T-helper 1 cell (primary cell): ENCODE data around the gene RAP1B.

ENCODE experiments used
- DNase-seq, 5 donors: peaks; one replicate each; pipeline ENCODE4 v3.0.0-alpha.2; 2012 to 2020

The RAP1B gene

GRCh38 chr12:68612202-68612601 lies 1.5 kb downstream of the RAP1B start:
- peak in 1 of 5 donors; percentile 16 for DNase-seq

DNA sequence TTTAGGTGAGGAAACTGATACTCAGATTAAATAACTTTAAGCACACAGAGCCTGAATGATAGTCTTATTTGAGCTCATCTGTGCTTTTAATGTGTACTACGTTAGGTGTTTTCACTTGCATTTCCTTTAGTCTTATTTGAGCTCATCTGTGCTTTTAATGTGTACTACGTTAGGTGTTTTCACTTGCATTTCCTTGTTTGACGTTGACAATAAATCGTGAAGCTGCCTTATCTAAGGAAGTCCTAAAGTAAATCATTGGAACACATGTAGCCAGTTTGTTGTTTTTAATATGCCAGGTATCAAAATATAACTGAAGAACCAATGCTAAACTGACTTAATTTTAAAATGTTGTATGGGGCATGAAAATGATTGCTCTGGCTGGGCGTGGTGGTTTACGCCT lies 2.0 kb downstream of the RAP1B start:
- peak in 1 of 5 donors; percentile 35 for DNase-seq

DNA sequence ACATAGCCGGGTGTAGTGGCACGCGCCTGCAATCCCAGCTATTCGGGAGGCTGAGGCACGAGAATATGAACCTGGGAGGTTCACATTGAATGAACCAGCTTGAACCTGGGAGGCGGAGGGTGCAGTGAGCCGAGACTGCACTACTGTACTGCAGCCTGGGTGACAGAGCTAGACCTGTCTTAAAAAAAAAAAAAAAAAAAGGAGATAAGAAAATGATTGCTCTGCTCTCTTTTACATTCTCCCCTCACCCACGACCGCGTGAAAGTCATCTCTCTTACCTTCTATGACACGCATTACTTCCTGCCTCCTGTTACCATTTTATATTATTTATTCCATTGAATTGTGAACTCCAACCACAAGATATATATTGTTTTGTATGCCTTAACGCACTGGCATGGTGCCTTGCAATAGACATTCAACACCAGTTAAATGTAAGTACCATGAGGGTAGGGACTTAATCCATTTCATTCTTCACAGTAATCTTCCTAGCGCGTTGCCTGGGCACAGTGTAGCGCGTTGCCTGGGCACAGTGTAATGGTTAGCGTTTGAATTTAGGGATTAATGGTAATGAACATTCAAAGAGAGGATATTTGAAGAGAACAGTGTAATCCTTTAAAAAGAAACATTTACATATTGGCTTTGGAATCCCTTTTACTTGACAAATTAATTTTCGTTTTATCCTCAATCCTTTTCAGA lies 2.7 kb downstream of the RAP1B start:
- peak in 3 of 5 donors; percentile 27 to 51 (median 38) for DNase-seq

DNA sequence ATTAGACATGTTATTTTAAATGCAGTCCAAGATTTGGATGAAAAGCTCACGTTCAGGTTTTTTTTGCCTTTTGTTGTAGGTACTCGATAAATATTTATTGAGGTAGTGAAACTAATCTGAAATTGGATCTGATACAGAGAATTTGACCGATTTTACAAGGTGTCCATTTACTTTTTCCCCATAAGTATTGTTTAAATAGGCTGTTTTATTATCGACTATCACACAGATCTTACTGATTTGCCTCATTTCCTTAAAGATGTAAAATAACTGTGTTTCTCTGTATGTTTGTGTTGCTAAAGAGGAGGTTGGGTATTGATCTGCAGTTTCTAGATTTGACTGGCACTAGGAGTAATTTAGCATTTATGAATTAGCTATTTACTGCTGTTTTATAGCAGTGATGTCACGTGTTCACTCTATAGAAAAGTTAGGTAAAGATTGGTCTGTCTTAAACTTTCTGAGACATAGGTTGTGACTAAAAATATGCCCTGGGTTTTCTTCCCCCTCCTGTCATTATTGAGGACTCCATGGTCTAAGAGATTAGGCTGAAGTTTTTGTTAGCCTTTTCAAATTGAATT lies 3.5 kb downstream of the RAP1B start:
- DNase-seq, result peak in 1 of 5 donors; percentile 29

- DNase-seq, result no peak
Observed at GRCh38 chr12:68614769-68615168, 4.1 kb downstream of the RAP1B start.

GRCh38 chr12:68617160-68617926 lies 6.6 kb downstream of the RAP1B start:
- DNase-seq, result no peak

DNA sequence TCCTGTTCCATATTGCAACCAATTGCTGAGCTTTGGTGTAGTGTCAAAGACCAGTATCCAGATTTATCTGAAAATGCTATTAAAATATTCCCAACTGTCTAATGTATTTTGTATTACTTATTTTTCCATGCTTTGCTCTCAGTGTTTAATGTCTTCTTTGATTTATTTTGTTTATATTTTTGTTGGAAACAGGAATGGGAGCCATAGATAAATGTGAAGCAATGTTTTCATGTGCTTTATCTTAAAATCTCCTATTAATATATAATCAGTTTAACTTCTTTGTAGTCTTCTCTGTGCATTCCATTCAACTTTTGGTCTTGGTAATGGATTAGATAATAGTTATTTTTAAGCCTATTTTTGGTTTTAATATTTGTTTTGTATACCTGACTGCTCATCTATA lies 8.8 kb downstream of the RAP1B start:
- no peak for DNase-seq

DNA sequence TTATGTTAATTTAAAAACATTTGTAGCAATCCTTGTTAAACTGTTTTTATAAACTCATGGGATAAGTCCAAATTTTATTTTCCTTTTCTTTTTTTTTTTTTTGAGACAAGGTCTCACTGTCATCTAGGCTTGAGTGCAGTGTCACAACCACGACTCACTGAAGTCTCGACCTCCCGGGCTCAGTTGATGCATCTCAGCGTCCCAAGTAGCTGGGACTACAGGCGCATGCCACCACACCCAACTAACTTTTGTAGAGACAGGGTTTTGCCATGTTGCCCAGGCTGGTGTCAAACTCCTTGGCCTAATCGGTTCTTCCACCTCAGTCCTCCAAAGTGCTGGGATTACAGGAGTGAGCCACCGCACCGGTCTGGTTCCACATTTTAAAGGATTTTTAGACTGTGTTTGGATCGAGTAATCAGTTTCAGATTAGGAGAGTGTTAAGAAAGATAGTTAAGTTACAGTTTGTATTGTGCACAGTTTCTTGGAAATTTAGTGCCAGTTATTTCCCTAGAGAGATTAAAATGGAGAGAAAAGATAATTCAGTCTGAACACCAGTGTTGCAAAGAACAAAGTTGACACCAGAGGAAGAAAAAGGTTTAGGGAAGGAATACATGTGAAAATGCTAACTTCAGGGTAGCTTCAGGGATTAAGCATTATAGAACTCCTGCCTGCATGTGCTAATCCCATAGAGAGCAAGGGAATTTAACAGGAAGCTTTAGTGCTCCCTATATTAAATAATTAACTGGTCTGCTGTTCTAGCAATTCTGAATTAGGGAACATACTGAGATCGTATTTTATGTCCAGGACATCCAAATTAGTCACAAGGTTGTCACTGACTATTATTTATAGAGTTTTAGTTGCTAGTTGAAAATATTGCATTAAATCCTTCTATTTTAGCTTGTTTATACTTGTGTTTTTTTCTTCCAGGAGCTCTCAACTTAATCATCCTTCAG lies 10.1 kb downstream of the RAP1B start:
- no peak for DNase-seq

DNA sequence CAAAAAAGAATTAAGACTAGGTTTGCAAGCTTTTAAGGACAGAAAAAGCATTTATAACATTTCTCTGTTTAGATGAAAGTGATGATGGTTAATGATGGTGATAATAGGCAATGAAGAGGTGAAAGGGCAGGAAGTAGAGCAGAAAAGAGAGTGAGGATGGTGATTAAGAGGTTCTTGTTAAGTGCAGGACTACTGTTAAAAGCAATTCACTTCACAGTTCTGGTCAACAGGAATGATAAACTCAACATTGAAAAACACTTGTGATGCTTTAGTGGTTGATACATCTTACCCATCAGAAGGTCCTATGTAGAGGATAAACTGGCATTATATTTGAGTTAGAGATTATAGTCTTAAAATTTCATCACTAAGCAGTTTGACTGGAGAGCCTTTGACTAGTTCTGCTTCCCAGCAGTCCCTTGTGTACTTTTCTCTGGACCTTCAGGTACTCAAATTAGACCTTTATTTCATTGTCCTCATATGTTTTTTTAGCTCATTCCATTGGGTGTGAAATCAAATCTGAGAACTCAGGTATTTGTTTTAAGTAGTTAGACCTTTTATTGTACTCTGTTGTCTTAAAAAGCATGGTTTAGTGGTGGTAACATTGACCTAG lies 10.9 kb downstream of the RAP1B start:
- no peak for DNase-seq

- no peak for DNase-seq
Observed at GRCh38 chr12:68622250-68622649, 11.6 kb downstream of the RAP1B start.

DNA sequence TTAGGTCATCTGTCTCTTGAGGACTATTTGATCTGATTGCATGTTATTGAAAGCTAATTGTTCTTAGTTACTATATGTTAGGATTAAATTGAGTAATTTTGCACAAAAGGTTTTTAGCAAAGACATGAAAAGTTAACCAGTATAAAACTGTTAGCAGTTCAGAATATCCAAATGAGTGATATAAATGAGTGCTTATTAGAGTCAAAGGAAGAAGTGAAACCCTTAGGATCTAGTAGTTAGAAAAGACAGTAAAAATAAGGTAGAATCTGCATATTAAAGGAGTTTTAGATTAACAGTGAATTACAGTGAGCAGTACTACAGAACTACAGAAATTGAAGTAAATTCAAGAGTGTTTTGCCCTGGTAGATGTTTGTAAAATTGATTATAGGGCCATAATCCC lies 12.4 kb downstream of the RAP1B start:
- no peak for DNase-seq

- no peak for DNase-seq
Observed at GRCh38 chr12:68623984-68624383, 13.3 kb downstream of the RAP1B start.

DNA sequence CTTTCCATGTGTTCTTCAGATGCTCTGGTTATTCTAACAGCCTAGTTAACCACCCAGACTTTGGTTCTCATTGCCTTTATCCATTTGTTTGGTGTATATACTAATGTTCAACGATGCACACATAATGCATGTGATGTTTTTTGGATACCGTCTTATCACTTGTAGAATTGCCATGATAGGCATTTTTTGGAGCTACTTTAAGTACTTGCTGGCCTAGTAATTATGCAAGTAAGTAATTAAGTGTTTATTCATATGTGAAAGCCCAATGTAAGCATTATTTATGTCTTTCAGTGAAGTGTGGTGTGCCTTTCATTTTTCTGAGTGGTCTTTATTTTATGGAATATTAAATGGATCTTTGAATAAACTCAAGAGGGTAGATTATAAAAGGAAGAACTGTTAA lies 14.2 kb downstream of the RAP1B start:
- no peak for DNase-seq

GRCh38 chr12:68627673-68628319 lies 17.1 kb downstream of the RAP1B start:
- no peak for DNase-seq

GRCh38 chr12:68628698-68629097 lies 18.0 kb downstream of the RAP1B start:
- no peak for DNase-seq

DNA sequence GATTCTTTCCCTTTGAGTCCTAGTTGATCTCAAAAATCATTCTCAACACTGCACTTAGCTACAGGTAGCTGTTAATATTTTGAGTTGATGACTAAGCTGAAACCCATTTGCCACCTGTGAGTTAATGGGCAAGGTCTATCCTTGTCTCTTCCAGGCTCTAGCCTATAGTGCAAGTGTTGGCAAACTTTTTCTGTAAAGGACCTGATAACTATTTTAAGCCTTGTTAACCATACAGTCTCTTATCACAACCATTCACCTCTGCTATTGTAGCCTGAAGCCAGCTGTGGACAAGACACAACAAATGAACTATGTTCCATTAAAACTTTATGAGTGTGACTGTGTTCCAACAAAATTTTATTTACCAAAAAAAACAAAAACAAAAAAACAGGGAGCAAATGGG lies 19.4 kb downstream of the RAP1B start:
- no peak for DNase-seq

GRCh38 chr12:68630598-68630997 lies 19.9 kb downstream of the RAP1B start:
- no peak for DNase-seq

DNA sequence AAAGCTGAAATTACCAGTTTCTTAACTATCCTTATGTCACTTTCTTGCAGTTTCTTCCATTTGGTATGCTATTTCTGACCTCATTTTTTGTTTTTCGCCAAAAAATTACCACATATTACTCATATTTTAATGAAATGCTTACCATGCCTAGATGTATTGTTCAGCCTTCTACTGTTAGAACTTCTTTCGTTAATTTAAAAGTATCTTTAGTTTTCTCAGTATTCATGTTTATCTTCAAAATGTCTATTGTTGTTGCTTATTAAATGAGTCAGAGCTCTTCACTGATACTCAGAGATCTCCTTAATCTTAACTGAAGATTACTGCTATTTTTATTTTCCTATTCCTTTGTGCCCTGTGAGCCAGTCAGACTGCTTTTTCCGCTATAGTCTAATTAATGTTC lies 20.5 kb downstream of the RAP1B start:
- no peak for DNase-seq

GRCh38 chr12:68632486-68632885 lies 21.8 kb downstream of the RAP1B start:
- no peak for DNase-seq

DNA sequence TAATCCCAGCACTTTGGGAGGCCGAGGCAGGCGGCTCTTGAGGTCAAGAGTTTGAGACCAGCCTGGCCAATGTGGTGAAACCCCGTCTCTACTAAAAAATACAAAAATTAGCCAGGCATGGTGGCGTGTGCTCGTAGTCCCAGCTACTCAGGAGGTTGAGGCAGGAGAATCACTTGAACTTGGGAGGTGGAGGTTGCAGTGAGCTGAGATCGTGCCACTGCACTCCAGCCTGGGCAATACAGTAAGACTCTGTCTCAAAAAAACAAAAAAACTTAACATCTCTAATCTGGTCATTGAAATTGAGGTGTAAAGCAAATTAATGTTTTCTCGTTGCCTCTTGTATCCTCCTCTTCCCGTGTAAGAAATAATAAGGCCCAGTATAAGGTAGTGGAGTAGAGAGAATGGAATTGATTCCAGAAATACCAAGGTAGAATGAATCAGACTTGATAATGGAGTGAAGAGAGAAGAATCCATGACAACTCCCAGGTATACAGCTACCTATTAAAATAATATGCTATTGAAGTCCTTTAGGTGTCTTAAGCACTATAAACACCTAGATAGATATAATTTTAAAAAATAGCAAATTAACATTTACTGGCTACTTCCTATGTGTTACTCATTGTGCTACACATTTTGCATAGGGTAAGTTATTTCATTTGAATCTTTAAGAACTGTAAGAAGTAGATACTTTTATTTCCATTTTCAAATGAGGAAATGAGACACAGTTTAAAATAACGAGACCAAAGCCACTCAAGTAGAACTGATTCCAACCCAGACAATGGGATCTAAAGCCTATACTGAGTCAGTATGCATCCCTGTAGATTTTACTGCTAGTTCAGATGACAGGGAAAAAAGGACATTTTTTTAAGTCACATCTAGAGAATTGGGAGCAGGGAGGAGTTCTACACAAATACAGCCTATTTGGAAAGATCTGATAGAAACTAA lies 23.2 kb downstream of the RAP1B start:
- DNase-seq, result no peak

DNA sequence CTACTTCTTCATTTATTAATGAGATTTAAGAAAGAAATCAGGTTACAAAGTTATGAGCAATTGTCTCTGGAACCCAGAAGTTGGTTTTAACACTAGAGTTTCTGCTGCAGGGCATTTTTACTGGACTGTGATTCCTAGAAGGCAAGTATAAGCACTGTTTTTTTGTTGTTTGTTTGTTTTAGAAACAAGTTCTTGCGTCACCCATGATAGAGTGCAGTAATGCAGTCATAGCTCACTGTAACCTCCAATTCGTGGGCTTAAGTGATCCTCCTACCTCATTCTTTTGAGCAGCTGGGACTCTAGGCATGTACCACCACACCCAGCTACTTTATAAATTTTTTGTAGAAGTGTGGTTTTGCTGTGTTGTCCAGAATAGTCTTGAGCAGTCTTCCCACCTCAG lies 25.6 kb downstream of the RAP1B start:
- DNase-seq, result peak in 1 of 5 donors; percentile 11
